A172 (cell line): ENCODE measurements around the gene EIF5. TPM values are rescaled to one million over a fixed set of nuclear protein-coding genes. Genes with fewer than 3 reads are reported as not detected.

Experiments
- DNase-seq: peaks from one replicate; pipeline ENCODE4 v3.0.0-alpha.2; 2015; ENCODE audit warnings: low spot score
- total RNA-seq: library from RNA; depleted of rRNA; stranded (reverse); fragments of >200 nt; shearing (Covaris generic); gene quantifications from 2 replicates; pipeline ENCODE4 v1.2.3, GENCODE V29; 2014

EIF5 gene
- total RNA-seq, 1 experiment from 2014 or later, result 85.0 TPM

DNA sequence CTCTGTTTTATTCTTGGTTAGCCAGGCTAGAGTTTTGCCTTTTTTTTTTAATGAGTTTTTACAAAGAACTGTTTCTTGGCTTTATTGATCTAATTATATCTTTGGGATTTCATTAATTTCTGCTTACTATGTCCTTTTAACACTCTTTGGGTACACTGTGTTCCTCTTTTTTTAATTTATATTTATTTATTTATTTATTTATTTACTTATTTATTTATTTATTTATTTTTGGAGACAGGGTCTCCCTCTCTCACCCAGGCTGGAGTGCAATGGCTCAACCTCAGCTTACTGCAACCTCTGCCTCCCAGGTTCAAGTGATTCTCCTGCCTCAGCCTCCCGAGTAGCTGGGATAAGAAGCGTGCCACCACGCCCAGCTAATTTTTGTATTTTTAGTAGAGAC lies 36.0 kb downstream of the EIF5 start:
- DNase-seq, result no peak

DNA sequence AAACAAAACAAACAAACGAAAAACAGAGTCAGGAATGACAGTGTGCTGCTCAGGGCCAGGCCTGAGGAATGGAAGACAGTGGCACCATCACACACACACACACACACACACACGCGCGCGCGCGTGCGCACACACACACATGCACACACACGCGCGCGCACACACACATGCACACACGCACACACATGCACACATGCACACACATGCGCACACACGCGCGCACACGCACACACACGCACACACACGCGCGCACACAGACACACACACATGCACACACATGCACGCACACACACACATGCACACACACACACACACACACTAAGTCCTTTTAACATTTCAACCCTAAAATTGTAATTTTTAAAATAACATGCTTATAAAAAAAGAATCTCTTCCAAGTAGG lies 38.0 kb downstream of the EIF5 start:
- no peak for DNase-seq

DNA sequence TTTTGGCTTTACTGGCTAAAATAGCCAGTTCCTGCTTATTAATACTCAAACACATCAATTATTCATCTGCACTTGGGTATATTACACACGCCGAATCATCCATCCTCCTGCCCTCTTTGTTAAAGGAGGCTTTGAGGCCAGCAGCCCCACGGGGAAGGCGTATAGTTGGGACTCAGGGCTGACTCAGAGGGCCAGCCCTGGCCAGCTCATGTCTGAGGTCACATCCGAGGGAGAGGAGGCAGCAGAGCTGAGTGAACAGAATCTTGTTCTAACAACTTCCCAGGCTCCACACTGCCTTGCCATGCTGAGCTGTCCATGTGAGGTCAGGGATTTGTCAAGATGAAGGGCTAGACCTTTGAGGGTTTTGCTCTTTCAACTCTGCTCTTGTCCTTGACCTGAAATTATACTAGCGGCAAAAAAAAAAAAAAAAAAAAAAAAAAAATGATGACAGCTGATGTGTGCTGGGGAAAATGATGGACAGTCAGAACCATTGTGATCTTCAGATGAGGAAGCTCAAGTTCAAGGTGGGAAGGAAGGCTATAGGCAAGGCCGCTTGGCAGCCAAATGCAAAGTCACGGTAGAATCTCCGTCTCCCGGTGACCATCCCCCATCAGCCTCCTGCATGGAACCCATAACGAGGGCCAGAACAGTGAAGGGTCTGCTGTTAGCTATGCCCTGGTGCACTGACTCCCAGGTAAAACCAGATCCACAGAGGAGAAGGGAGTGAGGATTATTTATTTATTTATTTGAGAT lies 38.7 kb downstream of the EIF5 start:
- DNase-seq, result peak; percentile 87

DNA sequence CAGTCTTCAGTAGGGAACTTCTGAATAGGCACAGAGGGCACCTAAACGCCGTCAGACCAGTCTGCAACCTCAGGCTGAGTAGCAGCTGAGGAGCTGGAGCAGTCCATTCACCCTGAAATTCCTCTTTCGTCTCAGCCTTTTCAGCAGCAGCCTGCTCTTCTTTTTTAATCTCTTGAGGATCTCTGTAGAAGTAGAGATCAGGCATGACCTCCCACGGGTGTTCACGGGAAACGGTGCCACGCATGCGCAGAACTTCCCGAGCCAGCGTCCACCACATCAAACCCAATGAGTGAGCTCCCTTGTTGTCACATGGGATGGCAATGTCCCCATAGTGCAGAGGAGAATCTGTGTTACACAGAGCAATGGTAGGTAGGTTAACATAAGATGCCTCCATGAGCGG lies 40.1 kb downstream of the EIF5 start:
- no peak for DNase-seq

DNA sequence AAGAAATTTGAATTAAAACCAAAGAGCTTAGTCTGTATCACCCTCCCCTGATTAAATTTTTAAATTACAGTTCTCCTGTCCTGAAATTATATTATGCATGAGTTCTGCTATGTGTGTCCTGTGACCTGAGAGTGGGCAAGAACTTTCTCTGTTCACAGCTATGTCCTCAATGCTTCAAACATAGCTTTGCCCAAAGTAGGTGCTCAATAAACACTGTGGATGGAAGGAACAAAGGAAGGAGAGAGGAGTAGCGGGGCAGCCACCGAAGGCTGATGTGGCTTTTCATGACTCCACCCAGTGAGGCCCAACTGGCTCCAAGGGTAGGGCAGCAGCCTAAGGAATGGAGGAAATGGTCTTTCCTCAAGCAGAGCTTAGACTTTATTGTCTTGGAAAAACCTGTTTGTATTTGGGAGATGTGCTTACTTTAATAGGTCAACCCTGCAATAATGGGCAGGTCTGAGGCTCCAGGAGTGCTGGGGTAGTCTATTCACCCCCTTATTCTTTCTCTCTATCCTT lies 43.5 kb downstream of the EIF5 start:
- DNase-seq, result no peak

DNA sequence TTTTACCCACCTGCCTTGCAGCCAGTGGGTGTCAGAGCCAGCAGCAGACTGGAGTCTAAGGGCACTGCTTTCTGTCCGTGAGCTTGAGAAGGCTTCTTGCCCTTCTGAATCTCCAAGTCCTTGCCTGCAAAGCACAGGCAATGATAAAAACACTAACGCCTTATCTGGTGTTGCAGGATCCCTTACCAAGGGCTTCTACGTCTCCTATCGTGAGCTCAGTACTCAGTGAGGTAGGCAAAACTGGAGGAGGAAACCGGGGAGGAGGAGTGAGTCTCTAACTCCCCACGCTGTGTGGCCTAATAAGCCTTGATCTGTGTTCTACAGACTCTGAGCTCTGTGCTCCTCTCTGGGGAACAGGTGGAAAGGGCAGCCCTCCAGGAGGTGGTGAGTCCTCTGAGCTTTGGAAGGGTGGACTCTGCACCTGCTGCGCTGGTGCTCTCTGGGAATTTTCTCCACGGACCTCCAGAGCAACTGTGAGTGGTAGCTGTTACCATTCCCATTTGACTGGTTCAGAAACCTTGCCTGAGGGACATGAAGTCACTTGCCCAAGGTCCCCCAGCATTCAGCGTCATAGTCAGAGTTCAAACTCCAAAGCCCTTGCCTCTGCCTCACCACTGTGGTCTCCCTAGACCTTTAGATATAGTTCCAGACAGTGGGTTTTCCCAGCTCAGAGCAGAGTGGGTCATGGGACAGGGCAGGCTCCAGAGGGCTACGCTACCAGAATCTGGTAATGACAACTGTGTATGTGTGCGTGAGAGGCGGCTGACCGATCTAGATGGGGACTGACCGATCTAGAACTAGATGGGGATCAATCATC lies 44.2 kb downstream of the EIF5 start:
- no peak for DNase-seq

DNA sequence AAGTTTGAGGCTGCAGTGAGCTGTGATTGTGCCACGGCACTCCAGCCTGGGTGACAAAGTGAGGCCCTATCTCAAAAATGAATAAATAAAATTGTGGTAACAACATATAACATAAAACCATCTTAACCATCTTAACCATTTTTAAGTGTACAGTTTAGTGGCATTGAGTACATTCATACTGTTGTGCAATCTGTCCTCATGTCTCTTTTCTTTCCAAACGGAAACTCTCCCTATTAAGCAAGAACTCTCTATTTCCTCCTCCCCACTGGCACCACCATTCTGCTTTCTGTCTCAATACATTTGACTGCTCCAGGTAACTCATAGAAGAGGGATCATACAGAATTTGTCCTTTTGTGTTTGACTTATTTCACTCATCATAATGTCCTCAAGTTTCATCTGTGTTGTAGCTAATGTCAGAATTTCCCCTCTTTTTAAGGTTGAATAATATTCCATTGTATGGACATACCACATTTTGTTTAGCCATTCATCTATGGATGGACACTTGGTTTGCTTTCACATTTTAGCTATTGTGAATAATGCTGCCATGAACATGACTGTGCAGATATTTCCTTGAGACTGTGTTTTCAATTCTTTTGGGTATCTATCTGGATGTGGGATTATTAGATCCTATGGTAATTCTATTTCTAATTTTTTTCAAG lies 46.8 kb downstream of the EIF5 start:
- no peak for DNase-seq

DNA sequence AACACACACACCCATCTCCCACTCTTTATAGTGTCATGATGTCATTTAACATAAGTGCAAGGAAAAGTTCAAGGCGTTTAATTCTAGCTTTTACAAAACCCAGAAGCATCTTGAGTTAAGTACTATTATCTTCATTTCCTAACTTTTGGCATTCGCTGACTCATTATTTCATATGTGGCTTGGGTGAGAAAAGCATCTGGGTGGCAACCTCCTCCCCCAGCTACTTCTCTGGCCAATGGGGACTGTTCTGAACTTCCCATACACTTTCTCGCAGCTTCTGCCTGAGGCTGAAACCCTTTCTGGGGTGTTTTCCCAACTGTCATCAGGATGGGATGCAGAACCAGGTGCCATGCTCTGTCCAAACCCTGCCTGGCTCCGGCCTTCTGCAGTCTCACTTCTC lies 48.3 kb downstream of the EIF5 start:
- DNase-seq, result peak; percentile 35

DNA sequence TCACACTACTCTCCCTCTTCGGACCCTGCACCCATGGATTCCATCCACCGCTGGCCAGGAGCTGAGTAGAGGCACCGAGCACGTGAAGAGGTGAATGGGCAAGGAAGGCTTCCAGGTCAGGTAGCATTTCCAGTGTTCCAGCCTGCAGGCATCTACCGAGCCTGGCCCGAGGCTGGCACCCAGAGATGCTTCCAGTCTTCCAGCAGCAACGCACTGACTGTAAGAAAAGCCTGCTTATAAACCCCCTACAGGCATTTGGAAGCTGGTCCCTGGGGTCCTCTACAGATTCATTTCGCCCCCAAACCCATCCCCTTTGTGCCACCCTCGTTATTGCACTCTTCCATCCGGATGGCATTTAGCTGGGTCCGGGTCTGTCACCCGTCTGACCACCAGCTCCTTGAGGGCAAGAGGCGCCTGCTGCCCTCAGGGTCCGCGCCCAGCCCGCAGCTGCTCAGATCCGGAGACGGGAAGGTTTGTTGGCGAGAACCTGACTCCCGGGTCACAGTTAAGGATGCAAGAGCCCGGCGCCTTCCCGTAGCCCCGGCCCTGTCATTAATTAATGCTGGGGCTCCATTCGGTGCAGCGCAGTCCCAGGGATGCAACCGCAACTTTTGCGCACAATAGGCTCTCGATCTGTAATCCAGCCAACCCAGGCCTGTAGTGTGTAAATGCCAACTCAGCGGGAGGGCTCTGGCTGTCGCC lies 50.6 kb downstream of the EIF5 start:
- DNase-seq, result no peak

DNA sequence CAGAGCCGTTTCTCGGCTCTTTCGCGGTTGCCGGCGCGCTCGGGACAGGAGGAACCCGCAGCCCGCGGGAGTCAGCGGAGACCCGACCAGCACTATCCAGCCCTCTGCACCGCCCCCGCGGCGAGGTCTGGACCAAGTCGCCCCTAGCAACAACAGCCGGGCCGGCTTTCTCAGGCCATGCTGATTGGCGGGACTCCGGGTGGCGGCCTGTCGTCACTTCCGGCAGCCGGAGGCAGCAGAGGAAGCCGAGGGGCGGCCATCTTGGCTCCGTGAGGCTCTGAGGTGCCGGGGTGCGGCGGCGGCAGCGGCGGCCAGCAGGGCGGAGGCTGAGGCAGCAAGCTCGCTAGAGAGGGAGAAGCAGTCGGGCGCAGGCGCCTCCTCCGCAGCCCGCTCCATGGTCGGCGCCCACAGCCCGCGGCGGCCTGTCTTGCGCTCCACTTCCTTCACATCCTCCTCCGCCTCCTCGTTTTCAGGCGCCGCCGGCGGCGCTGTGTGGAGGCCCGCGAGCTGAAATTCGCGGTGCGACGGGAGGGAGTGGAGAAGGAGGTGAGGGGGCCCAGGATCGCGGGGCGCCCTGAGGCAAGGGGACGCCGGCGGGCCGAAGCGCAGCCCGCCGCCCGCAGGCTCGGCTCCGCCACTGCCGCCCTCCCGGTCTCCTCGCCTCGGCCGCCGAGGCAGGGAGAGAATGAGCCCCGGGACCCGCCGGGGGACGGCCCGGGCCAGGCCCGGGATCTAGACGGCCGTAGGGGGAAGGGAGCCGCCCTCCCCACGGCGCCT lies 51.3 kb downstream of the EIF5 start, which contains the start of gene MARK3:
Gene MARK3 (plus strand): TSS at position 264 of the 777 bp plus-strand sequence. CDS start 615 bp downstream, outside the sequence.
- DNase-seq, result peak; percentile 82

DNA sequence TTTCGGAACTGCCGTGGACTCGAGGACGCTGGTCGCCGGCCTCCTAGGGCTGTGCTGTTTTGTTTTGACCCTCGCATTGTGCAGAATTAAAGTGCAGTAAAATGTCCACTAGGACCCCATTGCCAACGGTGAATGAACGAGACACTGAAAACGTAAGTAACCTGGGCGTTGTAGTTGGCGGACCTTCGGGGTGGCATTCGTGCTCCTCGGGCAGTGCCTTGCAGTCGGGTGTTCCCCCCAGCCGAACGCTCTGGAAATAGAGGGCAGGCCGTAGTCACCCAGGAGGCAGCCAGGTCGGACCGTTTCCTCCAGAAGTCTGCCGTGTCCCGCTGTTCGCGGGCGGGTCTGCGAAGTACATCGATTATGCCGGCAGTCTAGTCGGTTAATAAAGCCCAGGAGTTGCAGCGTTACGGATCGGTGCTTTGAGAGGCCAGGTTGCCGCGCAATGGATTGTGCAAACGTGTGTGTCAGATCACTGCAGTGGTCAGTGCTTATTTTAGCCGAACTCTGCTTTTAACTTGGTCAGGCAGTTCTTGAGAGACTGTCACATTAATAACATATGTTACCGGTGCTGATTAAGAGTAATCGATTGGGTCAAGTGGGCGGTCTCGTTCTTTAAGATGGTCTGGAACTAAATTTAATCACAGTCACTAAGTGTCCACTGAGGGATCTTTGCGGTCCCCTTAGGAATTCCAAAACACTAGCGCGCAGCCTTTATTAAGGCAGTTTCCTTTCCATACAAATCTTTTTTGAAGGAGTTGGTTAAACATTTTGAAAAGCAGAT lies 52.1 kb downstream of the EIF5 start:
- no peak for DNase-seq

DNA sequence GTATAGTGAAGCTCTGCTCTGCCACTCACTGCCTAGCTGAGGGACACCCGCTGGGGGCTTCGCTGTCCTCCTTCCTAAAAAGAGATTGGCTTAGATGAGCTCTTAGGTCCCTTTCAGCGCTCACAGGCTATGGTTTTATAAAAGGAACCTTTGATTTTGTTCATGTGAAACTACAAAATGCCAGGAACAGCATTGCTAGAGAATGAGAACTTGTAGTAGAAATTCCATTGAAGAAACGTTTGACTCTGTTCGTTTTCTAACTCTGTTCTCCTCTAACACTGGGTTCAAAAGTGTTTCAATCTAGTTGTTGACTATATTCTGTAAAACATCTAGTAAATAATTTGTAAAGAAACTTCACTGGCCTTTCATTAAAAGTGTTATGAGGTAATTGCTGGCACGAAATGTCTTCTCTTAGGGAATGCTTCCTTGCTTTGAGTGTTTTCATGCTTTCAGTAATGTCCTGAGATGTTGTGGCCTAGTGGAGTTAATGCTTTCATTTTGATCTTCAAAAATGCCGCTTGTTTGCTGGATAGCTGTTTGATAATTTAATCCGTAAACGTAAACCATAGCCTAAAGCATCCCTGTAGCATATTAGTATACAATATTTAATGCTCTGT lies 52.8 kb downstream of the EIF5 start:
- no peak for DNase-seq

DNA sequence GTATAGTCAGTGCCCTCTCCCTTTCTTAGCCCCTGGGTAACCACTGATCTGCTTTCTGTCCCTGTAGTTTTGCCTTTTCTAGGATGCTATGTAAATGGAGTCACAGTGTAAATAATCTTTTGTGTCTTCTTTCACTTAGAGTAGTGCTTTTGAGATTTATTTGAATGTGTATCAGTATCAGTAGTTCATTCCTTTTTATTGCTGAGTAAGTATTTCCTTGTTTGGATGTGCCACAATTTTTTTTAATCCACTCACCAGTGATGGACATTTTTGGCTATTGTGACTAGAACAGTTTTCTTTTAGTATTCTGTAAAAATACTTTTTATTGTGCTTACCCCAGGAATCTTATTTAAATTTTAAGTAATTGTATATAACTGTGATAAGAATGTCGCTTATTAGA lies 54.6 kb downstream of the EIF5 start:
- DNase-seq, result no peak

DNA sequence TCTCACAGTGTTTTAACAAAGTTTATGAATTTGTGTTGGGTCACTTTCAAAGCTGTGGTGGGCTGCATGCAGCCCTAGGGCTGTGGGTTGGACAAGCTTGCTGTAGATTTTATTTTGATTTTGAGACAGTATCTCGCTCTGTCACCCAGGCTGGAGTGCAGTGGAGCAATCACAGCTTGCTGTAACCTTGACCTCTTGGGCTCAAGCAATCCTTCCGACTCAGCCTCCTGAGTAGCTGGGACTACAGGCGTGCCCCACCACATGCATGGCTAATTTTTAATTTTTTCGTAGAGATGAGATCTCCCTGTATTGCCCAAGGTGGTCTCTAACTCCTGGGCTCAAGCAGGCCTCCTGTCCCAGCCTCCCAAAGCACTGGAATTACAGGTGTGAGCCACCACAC lies 56.6 kb downstream of the EIF5 start:
- DNase-seq, result no peak

DNA sequence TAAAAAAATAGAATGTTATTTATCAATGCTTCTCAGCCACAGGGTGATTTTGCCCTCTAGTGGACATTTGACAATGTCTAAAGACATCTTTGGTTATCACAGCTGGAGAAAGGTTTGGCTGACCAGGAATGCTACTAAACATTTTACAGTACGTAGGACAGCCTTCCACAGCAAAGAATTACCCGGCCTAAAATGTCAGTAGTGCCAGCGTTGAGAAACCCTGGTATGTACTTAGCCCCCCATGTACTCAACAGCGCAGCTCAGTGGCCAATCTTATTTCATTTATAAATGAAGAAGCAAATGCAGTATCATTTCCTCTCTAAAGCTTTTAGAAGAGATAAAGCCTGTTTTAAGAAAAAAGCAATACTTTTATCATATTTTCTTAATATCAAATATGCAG lies 57.0 kb downstream of the EIF5 start:
- DNase-seq, result peak; percentile 56

DNA sequence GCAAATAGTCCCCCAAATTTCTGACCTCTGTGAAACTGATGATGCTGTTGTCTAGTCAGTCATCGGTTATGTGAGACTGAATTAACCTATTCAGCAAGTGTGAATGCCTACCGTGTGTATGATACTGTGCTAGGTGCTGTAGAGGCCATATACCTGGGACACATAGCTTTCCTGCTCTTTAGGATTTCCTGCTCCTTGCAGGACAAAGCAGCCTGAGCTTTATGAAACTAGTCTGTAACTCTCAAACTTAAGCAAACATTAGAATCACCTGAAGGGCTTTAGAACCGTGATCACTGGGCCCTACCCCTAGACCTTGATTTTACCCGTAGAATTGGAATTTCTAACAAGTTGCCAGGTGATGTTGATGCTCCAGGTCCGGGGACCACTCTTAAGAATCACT lies 58.1 kb downstream of the EIF5 start:
- no peak for DNase-seq

DNA sequence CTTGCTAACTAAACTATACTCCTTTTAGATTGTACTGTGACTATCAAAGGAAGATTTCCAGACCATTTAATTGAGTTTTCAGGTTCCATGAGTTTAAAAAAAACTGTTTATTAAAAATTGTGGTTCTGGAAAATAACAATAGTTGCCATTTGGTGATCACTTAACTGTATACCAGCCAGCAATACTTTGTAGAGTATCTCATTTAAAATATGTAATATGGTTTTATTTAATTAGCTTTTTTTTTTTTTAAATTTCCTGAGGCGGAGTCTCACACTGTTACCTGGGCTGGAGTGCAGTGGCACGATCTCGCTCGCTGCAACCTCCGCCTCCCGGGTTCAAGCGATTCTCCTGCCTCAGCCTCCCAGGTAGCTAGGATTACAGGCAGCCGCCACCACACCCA lies 58.5 kb downstream of the EIF5 start:
- no peak for DNase-seq

DNA sequence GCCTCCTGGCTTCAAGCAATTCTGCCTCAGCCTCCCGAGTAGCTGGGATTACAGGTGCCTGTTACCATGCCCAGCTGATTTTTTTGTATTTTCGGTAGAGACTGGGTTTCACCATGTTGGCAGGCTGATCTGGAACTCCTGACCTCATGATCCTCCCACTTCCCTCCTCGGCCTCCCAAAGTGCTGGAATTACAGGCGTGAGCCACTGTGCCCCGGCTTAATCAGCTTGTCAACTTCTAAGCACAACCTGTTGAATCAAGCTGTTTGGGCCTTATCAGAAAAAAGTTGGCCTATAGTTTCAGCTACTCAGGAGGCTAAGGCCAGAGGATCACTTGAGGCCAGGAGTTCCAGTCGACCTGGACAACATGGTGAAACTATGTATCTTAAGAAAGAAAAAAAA lies 59.0 kb downstream of the EIF5 start:
- no peak for DNase-seq
